ENCODE measurements around the gene MRPL28.
"Not testable (repeated sequence)": the region's sequence is repeated elsewhere in the genome, so short reads cannot be mapped to it uniquely, and the experiment has no call there.

Gene MRPL28

GRCh38 chr16:397736-398332 lies 27.5 kb upstream of the MRPL28 start:
- Mint-ChIP-seq H3K9me3 (no peaks in the 10 kb centered on the region), H3K4me3 (peak overlapping the region; percentile 48), H3K4me1 (ENCODE audit: low read depth) (peaks cover 17% of the 10 kb centered on the region), H3K36me3 (ENCODE audit: low read depth) (peaks cover 3% of the 10 kb centered on the region), H3K27ac (peak overlapping the region; percentile 18), H3K27me3 (ENCODE audit: low read depth) (peaks cover 11% of the 10 kb centered on the region)

GRCh38 chr16:397135-397661 lies 26.9 kb upstream of the MRPL28 start, which contains the start of gene NME4:
Gene NME4 (plus strand): TSS chr16:397199. CDS start chr16:397223, 24 bp downstream.
- no peaks in the 10 kb centered on the region for H3K9me3 Mint-ChIP-seq
- peaks cover 11% of the 10 kb centered on the region for H3K27me3 Mint-ChIP-seq (ENCODE audit: low read depth)
- peaks cover 3% of the 10 kb centered on the region for H3K36me3 Mint-ChIP-seq (ENCODE audit: low read depth)
- H3K4me3 Mint-ChIP-seq = peak within 1 kb of the TSS; percentile 86
- H3K4me1 Mint-ChIP-seq (ENCODE audit: low read depth) = peaks cover 18% of the 10 kb centered on the region
- H3K27ac Mint-ChIP-seq = peak within 1 kb of the TSS; percentile 60

- peaks cover 20% of the 10 kb centered on the region for H3K4me1 Mint-ChIP-seq (ENCODE audit: low read depth)
- H3K27me3 Mint-ChIP-seq (ENCODE audit: low read depth) = peaks cover 11% of the 10 kb centered on the region
- H3K27ac Mint-ChIP-seq = peak overlapping the region; percentile 60
- peaks cover 3% of the 10 kb centered on the region for H3K36me3 Mint-ChIP-seq (ENCODE audit: low read depth)
- peaks cover 5% of the 10 kb centered on the region for H3K9me3 Mint-ChIP-seq
- peak overlapping the region; percentile 86 for H3K4me3 Mint-ChIP-seq
These were observed 26.3 kb upstream of the MRPL28 start for GRCh38 chr16:396605-397004.

- Mint-ChIP-seq H3K27ac (no peak overlapping the region), H3K27me3 (ENCODE audit: low read depth) (peaks cover 11% of the 10 kb centered on the region), H3K9me3 (peaks cover 5% of the 10 kb centered on the region), H3K4me1 (ENCODE audit: low read depth) (peaks cover 20% of the 10 kb centered on the region), H3K4me3 (peak overlapping the region; percentile 86), H3K36me3 (ENCODE audit: low read depth) (peaks cover 3% of the 10 kb centered on the region)
These were observed 25.9 kb upstream of the MRPL28 start for GRCh38 chr16:396199-396598.

GRCh38 chr16:392450-393030 lies 22.2 kb upstream of the MRPL28 start:
- Mint-ChIP-seq H3K27ac (no peak overlapping the region), H3K4me1 (ENCODE audit: low read depth) (peaks cover 9% of the 10 kb centered on the region), H3K9me3 (peaks cover 9% of the 10 kb centered on the region), H3K4me3 (no peak overlapping the region), H3K36me3 (ENCODE audit: low read depth) (peaks cover 2% of the 10 kb centered on the region), H3K27me3 (ENCODE audit: low read depth) (peaks cover 11% of the 10 kb centered on the region)

GRCh38 chr16:391885-392335 lies 21.6 kb upstream of the MRPL28 start:
- peaks cover 9% of the 10 kb centered on the region for H3K9me3 Mint-ChIP-seq
- H3K27me3 Mint-ChIP-seq (ENCODE audit: low read depth) = peaks cover 11% of the 10 kb centered on the region
- H3K27ac Mint-ChIP-seq = no peak overlapping the region
- H3K4me3 Mint-ChIP-seq = no peak overlapping the region
- H3K36me3 Mint-ChIP-seq (ENCODE audit: low read depth) = peaks cover 2% of the 10 kb centered on the region
- peaks cover 9% of the 10 kb centered on the region for H3K4me1 Mint-ChIP-seq (ENCODE audit: low read depth)

GRCh38 chr16:389352-389751 lies 19.0 kb upstream of the MRPL28 start:
- peaks cover 3% of the 10 kb centered on the region for H3K4me1 Mint-ChIP-seq (ENCODE audit: low read depth)
- peaks cover 9% of the 10 kb centered on the region for H3K9me3 Mint-ChIP-seq
- H3K4me3 Mint-ChIP-seq = no peak overlapping the region
- no peaks in the 10 kb centered on the region for H3K36me3 Mint-ChIP-seq (ENCODE audit: low read depth)
- H3K27me3 Mint-ChIP-seq (ENCODE audit: low read depth) = no peaks in the 10 kb centered on the region
- no peak overlapping the region for H3K27ac Mint-ChIP-seq

- not testable (repeated sequence) for H3K4me3 Mint-ChIP-seq; H3K9me3 Mint-ChIP-seq; H3K27me3 Mint-ChIP-seq (ENCODE audit: low read depth); H3K27ac Mint-ChIP-seq; H3K36me3 Mint-ChIP-seq (ENCODE audit: low read depth); H3K4me1 Mint-ChIP-seq (ENCODE audit: low read depth)
These were observed 17.7 kb upstream of the MRPL28 start for GRCh38 chr16:387761-388666.

GRCh38 chr16:386641-387156 lies 16.4 kb upstream of the MRPL28 start:
- Mint-ChIP-seq H3K27ac (no peak overlapping the region), H3K4me3 (no peak overlapping the region), H3K27me3 (ENCODE audit: low read depth) (peaks cover 9% of the 10 kb centered on the region), H3K9me3 (peaks cover 4% of the 10 kb centered on the region), H3K4me1 (ENCODE audit: low read depth) (peaks cover 9% of the 10 kb centered on the region), H3K36me3 (ENCODE audit: low read depth) (peaks cover 1% of the 10 kb centered on the region)

- Mint-ChIP-seq H3K9me3 (no peaks in the 10 kb centered on the region), H3K27ac (peak overlapping the region; percentile 12), H3K4me3 (peak overlapping the region; percentile 85), H3K4me1 (ENCODE audit: low read depth) (peaks cover 9% of the 10 kb centered on the region), H3K36me3 (ENCODE audit: low read depth) (peaks cover 1% of the 10 kb centered on the region), H3K27me3 (ENCODE audit: low read depth) (peaks cover 9% of the 10 kb centered on the region)
These were observed 13.2 kb upstream of the MRPL28 start for GRCh38 chr16:383326-384051.

GRCh38 chr16:381789-382717 lies 11.7 kb upstream of the MRPL28 start, which contains the start of gene PGAP6:
Gene PGAP6 (minus strand): TSS chr16:381978. CDS start chr16:381821, 157 bp downstream.
- H3K36me3 Mint-ChIP-seq (ENCODE audit: low read depth) = peaks cover 1% of the 10 kb centered on the region
- peaks cover 9% of the 10 kb centered on the region for H3K4me1 Mint-ChIP-seq (ENCODE audit: low read depth)
- H3K9me3 Mint-ChIP-seq = no peaks in the 10 kb centered on the region
- H3K4me3 Mint-ChIP-seq = peak within 1 kb of the TSS; percentile 85
- H3K27me3 Mint-ChIP-seq (ENCODE audit: low read depth) = peaks cover 9% of the 10 kb centered on the region
- peak within 1 kb of the TSS; percentile 12 for H3K27ac Mint-ChIP-seq

- H3K4me3 Mint-ChIP-seq = peak overlapping the region; percentile 72
- no peaks in the 10 kb centered on the region for H3K9me3 Mint-ChIP-seq
- peaks cover 1% of the 10 kb centered on the region for H3K36me3 Mint-ChIP-seq (ENCODE audit: low read depth)
- peaks cover 9% of the 10 kb centered on the region for H3K4me1 Mint-ChIP-seq (ENCODE audit: low read depth)
- H3K27ac Mint-ChIP-seq = no peak overlapping the region
- peaks cover 9% of the 10 kb centered on the region for H3K27me3 Mint-ChIP-seq (ENCODE audit: low read depth)
These were observed 10.9 kb upstream of the MRPL28 start for GRCh38 chr16:381012-381788.

- peak overlapping the region; percentile 72 for H3K4me3 Mint-ChIP-seq
- H3K27me3 Mint-ChIP-seq (ENCODE audit: low read depth) = peaks cover 9% of the 10 kb centered on the region
- no peak overlapping the region for H3K27ac Mint-ChIP-seq
- peaks cover 1% of the 10 kb centered on the region for H3K36me3 Mint-ChIP-seq (ENCODE audit: low read depth)
- H3K9me3 Mint-ChIP-seq = no peaks in the 10 kb centered on the region
- H3K4me1 Mint-ChIP-seq (ENCODE audit: low read depth) = peaks cover 9% of the 10 kb centered on the region
These were observed 10.3 kb upstream of the MRPL28 start for GRCh38 chr16:380762-381011.
